Subcutaneous adipose tissue (tissue), 4 donors: Measurements from ENCODE around the gene NSUN2. TPM values are rescaled to one million over a fixed set of nuclear protein-coding genes. Genes with fewer than 3 reads are reported as not detected.

Experiments used
- CTCF ChIP-seq: fragments of 450-650 bp; IDR thresholded peaks from one replicate; pipeline ENCODE4 v1.5.1; 2016; ENCODE audit warnings: low read depth, mild to moderate bottlenecking, control low read depth, antibody characterized with exemption, moderate library complexity
- total RNA-seq, 4 donors: library from RNA; depleted of rRNA; stranded (reverse); fragments of >200 nt; gene quantifications; one replicate each; pipeline ENCODE4 v1.1.0, GENCODE V29; 2016

Gene NSUN2
- total RNA-seq, 4 donors from 2014 or later, result 37.7 to 51.6 (median 42.1) TPM

- no peak for TF ChIP-seq CTCF
These were observed 27.3 kb upstream of the NSUN2 start for GRCh38 chr5:6659941-6660684.

- no peak for TF ChIP-seq CTCF
These were observed 23.8 kb upstream of the NSUN2 start for GRCh38 chr5:6656680-6657079.

- TF ChIP-seq CTCF, result no peak
These were observed 22.6 kb upstream of the NSUN2 start for GRCh38 chr5:6655432-6655831.

- no peak for TF ChIP-seq CTCF
These were observed 19.2 kb upstream of the NSUN2 start for GRCh38 chr5:6652025-6652424.

DNA sequence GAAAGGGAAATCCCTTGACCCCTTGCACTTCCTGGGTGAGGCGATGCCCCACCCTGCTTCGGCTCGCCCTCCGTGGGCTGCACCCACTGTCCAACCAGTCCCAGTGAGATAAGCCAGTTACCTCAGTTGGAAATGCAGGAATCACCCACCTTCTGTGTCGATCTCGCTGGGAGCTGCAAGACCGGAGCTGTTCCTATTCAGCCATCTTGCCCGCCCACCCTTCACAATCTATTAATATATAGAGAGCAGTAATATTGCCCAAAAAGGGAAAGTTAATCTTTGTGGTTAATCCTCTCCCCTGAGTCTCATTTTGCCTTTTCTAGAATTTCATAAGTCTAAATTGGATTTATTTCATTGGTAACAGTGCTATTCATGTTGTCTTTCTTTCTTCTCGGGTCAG is 16.8 kb upstream of the NSUN2 start:
- no peak for TF ChIP-seq CTCF

DNA sequence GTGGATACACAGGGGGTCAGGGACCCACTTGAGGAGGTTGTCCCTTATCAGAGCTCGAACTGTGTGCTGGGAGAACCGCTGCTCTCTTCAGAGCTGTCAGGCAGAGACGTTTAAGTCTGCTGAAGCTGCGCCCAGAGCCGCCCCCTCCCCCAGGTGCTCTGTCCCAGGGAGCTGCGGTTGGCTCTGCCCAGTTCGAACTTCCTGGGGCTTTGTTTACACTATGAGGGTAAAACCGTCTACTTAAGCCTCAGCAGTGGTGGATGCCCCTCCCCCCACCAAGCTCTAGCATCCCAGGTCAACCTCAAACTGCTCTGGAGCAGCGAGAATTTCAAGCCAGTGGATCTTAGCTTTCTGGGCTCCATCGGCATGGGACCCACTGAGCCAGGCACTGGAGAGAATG is 16.3 kb upstream of the NSUN2 start:
- no peak for TF ChIP-seq CTCF

DNA sequence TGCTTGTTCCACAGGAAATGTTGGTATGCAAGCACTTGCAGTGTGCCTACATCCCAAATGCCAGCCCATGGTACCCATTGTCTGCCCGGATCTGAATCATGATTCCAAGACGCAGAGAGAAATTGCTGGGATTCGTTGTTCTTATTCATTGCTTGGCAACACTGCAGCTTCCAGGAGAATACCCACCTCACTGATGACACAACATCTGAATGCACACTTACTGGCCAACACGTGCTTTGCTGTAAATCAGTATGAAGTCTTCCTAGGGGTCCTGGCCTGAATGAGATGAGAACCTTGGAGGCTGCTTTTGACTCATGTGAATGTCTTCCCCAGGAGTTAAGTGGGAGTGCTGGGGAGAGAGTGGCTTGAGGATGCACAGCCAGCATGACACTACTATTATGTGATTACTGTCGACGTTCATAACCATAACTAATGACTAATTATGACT is 12.0 kb upstream of the NSUN2 start:
- no peak for TF ChIP-seq CTCF
